Mucosa of descending colon (tissue), 3 donors: ENCODE data around the gene MRPS5. TPM values are rescaled to one million over a fixed set of nuclear protein-coding genes. Genes with fewer than 3 reads are reported as not detected.

Experiments used
- ATAC-seq: fragments of 200-7000 bp; cut with Tn5 transposase; one replicate; pipeline ENCODE4 v1.9.1; 2020; ENCODE audit warnings: mild to moderate bottlenecking, moderate library complexity
- DNase-seq, 3 donors: peaks; one replicate each; pipeline ENCODE4 v3.0.0-alpha.2; 2020
- H3K36me3 ChIP-seq: fragments of 200-600 bp; one replicate; pipeline ENCODE4 v1.8.0; 2021; ENCODE audit warnings: low read depth, mild to moderate bottlenecking
- H3K4me1 ChIP-seq: fragments of 200-600 bp; one replicate; pipeline ENCODE4 v1.8.0; 2021; ENCODE audit warnings: low read depth, mild to moderate bottlenecking
- H3K4me3 ChIP-seq: fragments of 200-600 bp; one replicate; pipeline ENCODE4 v1.8.0; 2021; ENCODE audit warnings: mild to moderate bottlenecking
- H3K9me3 ChIP-seq: fragments of 200-600 bp; one replicate; pipeline ENCODE4 v1.8.0; 2021; ENCODE audit warnings: mild to moderate bottlenecking
- CTCF ChIP-seq: fragments of 200-600 bp; IDR thresholded peaks from one replicate; pipeline ENCODE4 v1.8.0; 2022; ENCODE audit warnings: antibody characterized with exemption, mild to moderate bottlenecking
- intact Hi-C, 2 donors: fragments of 100-400 bp; cut with DNase I in 1 of 2; cut with micrococcal nuclease in 1 of 2; formaldehyde crosslinking; loops; one replicate each; pipeline versions ENCODE4 v1.11.0 to v1.11.1; 2022; cut with DNase I, micrococcal nuclease
- total RNA-seq, 3 donors: library from RNA; stranded (reverse); fragmentation: NEBNext Ultra II Directional in 2 of 3; extraction: Animal tissue kit (Norgen Biotek cat#: 25700) in 2 of 3; gene quantifications; one replicate each; pipeline versions ENCODE4 v1.2.1 to v1.2.4, GENCODE V29; 2021 to 2023
- donor health status: DM: no; HTN: no; CAD: no; lungs with moderate emphysema.
- donor health status: DM: no; HTN: no; CAD: no.
- donor health status: DM: no; HTN: yes; CAD: no.

The MRPS5 gene
- total RNA-seq, 3 donors from 2014 or later = 65.1 to 69.6 (median 68.6) TPM

DNA sequence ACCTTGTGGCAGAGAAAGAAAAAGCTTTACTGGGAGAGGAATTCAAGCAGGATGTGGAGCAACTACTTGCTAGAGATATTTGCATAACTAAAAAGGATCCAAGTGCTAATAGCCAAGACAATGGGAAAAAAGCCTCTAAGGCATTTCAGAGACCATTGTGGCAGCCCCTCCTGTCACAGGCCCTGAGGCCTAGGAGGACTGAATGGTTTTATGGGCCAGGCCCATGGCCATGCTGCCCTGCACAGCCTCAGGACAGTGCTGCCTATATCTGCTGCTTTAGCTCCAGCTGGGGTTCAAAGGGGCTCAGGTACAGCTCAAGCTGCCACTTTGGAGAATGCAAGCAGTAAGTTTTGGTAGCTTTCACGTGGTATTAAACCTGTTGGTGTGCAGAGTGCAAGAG, 17.1 kb upstream of the MRPS5 start:
- no peaks in the 10 kb centered on the region for H3K4me1 ChIP-seq
- H3K36me3 ChIP-seq = no peaks in the 10 kb centered on the region
- H3K9me3 ChIP-seq = peaks cover 62% of the 10 kb centered on the region
- DNase-seq (no peak), ATAC-seq (no peak)
- H3K4me3 ChIP-seq = no peak overlapping the region
- TF ChIP-seq CTCF = no peak
- intact Hi-C loops = no loop called here

- no peak for TF ChIP-seq CTCF
- Histone ChIP-seq H3K36me3 (no peaks in the 10 kb centered on the region), H3K4me3 (peak overlapping the region; percentile 99), H3K4me1 (peaks cover 22% of the 10 kb centered on the region), H3K9me3 (no peaks in the 10 kb centered on the region)
- intact Hi-C loops = no loop called here
- peak; percentile 2 for ATAC-seq
- DNase-seq = peak in 1 of 3 donors; percentile 5
Observed at GRCh38 chr2:95122197-95122551, 566 bp upstream of the MRPS5 start.

DNA sequence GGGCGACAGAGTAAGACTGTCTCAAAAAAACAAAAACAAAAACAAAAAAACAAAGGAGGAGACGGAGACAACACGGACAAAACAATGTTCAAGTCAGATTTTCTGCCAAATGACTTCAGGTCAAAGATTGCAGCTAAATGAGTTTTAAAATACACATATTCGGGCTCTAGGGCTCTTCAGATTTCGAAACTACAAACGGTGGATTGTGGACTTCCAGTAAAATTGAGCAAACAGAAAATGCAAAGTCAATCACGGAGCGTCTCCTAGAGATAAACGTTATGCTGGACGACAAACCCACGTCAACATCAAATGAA, 558 bp downstream of the MRPS5 start:
- H3K9me3 ChIP-seq = no peaks in the 10 kb centered on the region
- peaks cover 22% of the 10 kb centered on the region for H3K4me1 ChIP-seq
- peak; percentile 19 for ATAC-seq
- no peak for TF ChIP-seq CTCF
- no peaks in the 10 kb centered on the region for H3K36me3 ChIP-seq
- DNase-seq = no peak
- H3K4me3 ChIP-seq = peak overlapping the region; percentile 99
- intact Hi-C loops = no loop called here

DNA sequence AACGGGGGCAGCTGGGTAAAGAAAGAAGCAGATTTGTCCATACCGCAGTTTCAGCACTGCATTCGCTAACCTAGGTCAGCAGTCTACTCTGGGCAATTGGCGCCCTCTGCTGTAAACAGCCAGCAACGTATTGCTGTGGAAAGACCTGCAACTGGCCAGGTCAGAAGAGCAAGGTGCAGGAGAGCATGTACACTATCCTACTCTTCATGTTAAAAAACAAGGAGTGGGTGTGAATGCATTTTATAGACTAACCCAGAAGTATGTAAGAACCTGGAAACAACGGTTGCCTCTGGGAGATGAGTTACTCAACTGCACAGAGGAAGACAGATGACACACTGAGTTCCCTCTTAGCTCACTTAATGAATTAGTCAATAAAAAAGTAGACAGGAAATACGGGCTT, 6.2 kb downstream of the MRPS5 start:
- H3K4me3 ChIP-seq = no peak overlapping the region
- DNase-seq = peak; percentile 59 to 85 (median 81)
- peak; percentile 49 for TF ChIP-seq CTCF
- peaks cover 15% of the 10 kb centered on the region for H3K4me1 ChIP-seq
- intact Hi-C loops = no loop called here
- H3K9me3 ChIP-seq = no peaks in the 10 kb centered on the region
- peak; percentile 99 for ATAC-seq
- peaks cover 14% of the 10 kb centered on the region for H3K36me3 ChIP-seq

DNA sequence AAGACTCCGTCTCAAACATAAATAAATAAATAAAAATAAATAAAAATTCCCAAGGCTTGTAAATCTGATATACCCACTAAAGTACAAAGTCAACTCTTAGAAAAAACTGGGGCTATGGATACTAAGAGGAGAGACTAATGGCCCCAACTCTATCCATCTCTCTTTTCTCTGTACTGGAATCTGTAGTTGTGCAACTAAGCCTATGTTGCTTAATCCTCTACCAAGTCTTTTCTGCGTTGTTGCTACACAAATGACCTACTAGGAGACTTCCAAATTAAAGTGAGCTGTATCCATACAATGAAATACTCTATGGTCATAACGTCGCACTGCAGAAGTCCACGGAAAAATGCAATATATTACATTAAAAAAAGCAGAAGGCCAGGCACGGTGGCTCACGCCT, 8.1 kb downstream of the MRPS5 start:
- Histone ChIP-seq H3K9me3 (no peaks in the 10 kb centered on the region), H3K36me3 (peaks cover 22% of the 10 kb centered on the region), H3K4me1 (no peaks in the 10 kb centered on the region), H3K4me3 (no peak overlapping the region)
- no peak for ATAC-seq
- DNase-seq = no peak
- TF ChIP-seq CTCF = no peak
- intact Hi-C loops = no loop called here

DNA sequence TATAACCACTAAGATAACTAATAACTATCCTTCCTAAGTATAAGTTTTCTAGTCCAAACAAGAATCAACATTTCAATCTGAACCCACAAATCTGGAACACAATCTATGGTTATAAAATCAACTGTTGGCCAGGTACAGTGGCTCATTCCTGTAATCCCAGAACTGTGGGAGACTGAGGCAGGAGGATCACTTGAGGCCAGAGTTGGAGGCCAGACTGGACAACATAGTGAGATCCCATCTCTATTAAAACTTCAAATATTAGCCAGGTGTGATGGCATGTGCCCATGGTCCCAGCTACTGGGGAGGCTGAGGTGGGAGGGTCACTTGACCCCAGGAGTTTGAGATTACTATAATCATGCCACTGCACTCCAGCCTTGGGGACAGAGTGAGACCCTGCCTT, 11.2 kb downstream of the MRPS5 start:
- H3K9me3 ChIP-seq = no peaks in the 10 kb centered on the region
- peaks cover 34% of the 10 kb centered on the region for H3K36me3 ChIP-seq
- no peak for TF ChIP-seq CTCF
- no peaks in the 10 kb centered on the region for H3K4me1 ChIP-seq
- no peak overlapping the region for H3K4me3 ChIP-seq
- DNase-seq (no peak), ATAC-seq (no peak)
- intact Hi-C loops = no loop called here
